PC-3 (cell line): Measurements from ENCODE around the gene CACNA1D. TPM values are rescaled to one million over a fixed set of nuclear protein-coding genes. Genes with fewer than 3 reads are reported as not detected.
A peak's percentile ranks its signal among the peaks of the same experiment; 100 is the strongest.

Experiments
- ATAC-seq: fragments of 200-7000 bp; cut with Tn5 transposase; 2 replicates; pipeline ENCODE4 v1.9.1; 2020; ENCODE audit warnings: mild to moderate bottlenecking, moderate library complexity
- BruUV-seq: library from RNA; stranded (reverse); fragments of 400-500 nt; replicated peaks from 2 replicates; lab custom pipeline; 2021; lab: Mats Ljungman, UMichigan
- CTCF ChIA-PET: fragments of 300-600 bp; sonication (Branson Sonifier 250); formaldehyde crosslinking; loops from one replicate; lab custom pipeline; 2022; ENCODE audit warnings: antibody characterized with exemption; lab: Charles Lee
- POLR2A ChIA-PET: fragments of 300-600 bp; sonication (Branson Sonifier 250); formaldehyde crosslinking; loops from one replicate; lab custom pipeline; 2022; ENCODE audit warnings: antibody characterized with exemption; ENCODE audit not compliant: unreplicated experiment; lab: Charles Lee
- DNase-seq: peaks from one replicate; pipeline ENCODE4 v3.0.0-alpha.2; 2015
- H2AFZ ChIP-seq: fragments of 300-600 bp; sonication (generic); 2 replicates; pipeline ENCODE4 v1.6.0; 2016; ENCODE audit warnings: antibody characterized with exemption, low read length
- H3F3A ChIP-seq: fragments of 300-600 bp; sonication (generic); one replicate; pipeline ENCODE4 v1.6.0; 2017; ENCODE audit warnings: antibody characterized with exemption, low read length, control low read depth, mild to moderate bottlenecking; ENCODE audit not compliant: unreplicated experiment
- H3K27ac ChIP-seq: fragments of 300-600 bp; sonication (generic); 2 replicates; pipeline ENCODE4 v1.5.1; 2016; ENCODE audit warnings: mild to moderate bottlenecking, low read length
- H3K27me3 ChIP-seq: fragments of 300-600 bp; sonication (generic); 2 replicates; pipeline ENCODE4 v1.6.1; 2016; ENCODE audit warnings: low read length, mixed read lengths
- H3K36me3 ChIP-seq: fragments of 300-600 bp; sonication (generic); 2 replicates; pipeline ENCODE4 v1.6.1; 2016; ENCODE audit warnings: low read depth, mixed run types, low read length, mixed read lengths
- H3K4me1 ChIP-seq: fragments of 300-600 bp; sonication (generic); 2 replicates; pipeline ENCODE4 v1.5.1; 2016; ENCODE audit warnings: low read length; ENCODE audit not compliant: insufficient read depth
- H3K4me2 ChIP-seq: fragments of 300-600 bp; sonication (generic); 2 replicates; pipeline ENCODE4 v1.6.0; 2016; ENCODE audit warnings: low read length
- H3K4me3 ChIP-seq: fragments of 300-600 bp; sonication (generic); 2 replicates; pipeline ENCODE4 v1.5.1; 2016; ENCODE audit warnings: mild to moderate bottlenecking, low read length, mixed read lengths
- H3K79me2 ChIP-seq: fragments of 300-600 bp; sonication (generic); 2 replicates; pipeline ENCODE4 v1.6.1; 2017; ENCODE audit warnings: low read length, mixed read lengths
- H3K9ac ChIP-seq: fragments of 300-600 bp; sonication (generic); 2 replicates; pipeline ENCODE4 v1.6.0; 2016; ENCODE audit warnings: mild to moderate bottlenecking, low read length
- H3K9me2 ChIP-seq: fragments of 300-600 bp; sonication (generic); replicated peaks from 2 replicates; pipeline ENCODE4 v1.6.1; 2016; ENCODE audit warnings: mixed run types, low read length, mixed read lengths
- H3K9me3 ChIP-seq: fragments of 300-600 bp; sonication (generic); 2 replicates; pipeline ENCODE4 v1.6.1; 2016; ENCODE audit warnings: low read length, mixed read lengths
- H4K20me1 ChIP-seq: fragments of 300-600 bp; sonication (generic); 2 replicates; pipeline ENCODE4 v1.6.1; 2016; ENCODE audit warnings: low read length, mixed read lengths
- CTCF ChIP-seq: fragments of 300-600 bp; sonication (generic); conservative IDR thresholded peaks from 2 replicates; pipeline ENCODE4 v1.5.1; 2017; ENCODE audit warnings: antibody characterized with exemption, low read depth, mild to moderate bottlenecking, low read length
- EZH2 ChIP-seq: fragments of 300-600 bp; sonication (generic); IDR thresholded peaks from one replicate; pipeline ENCODE4 v1.6.1; 2017; ENCODE audit warnings: antibody characterized with exemption, mild to moderate bottlenecking, low read length; ENCODE audit not compliant: unreplicated experiment
- EZH2phosphoT487 ChIP-seq: fragments of 300-600 bp; sonication (generic); IDR thresholded peaks from 2 replicates; pipeline ENCODE4 v1.6.1; 2018; ENCODE audit warnings: mild to moderate bottlenecking, antibody characterized with exemption, low read length, borderline replicate concordance
- intact Hi-C: fragments of 100-400 bp; cut with micrococcal nuclease; formaldehyde crosslinking; loops from 2 replicates; pipeline ENCODE4 v1.9.0; 2023
- total RNA-seq: library from RNA; depleted of rRNA; stranded (reverse); fragments of >200 nt; gene quantifications from 2 replicates; pipeline ENCODE4 v1.2.3, GENCODE V29; 2014

The CACNA1D gene
- total RNA-seq, 1 experiment from 2014 or later: not detected

DNA sequence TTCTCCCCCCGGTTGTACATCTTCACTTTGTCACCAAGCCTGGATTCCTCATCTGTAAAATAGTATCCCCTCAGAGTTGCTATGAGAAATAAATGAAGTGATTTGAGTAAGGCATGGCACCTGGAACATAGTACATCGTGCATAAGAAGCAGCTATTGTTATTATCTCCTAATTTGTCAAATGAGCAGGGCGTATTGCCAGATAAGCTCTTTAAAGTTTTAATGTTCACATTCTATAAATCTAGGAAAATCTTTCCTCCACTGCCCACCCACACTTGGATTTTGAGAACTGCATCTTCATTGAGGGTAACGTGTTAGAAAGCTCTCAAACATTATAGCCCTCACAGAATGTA lies 32.3 kb downstream of the CACNA1D start:
- no peaks in the 10 kb centered on the region for H3K9me3 ChIP-seq
- no peak for TF ChIP-seq CTCF
- TF ChIP-seq EZH2phosphoT487: no peak
- TF ChIP-seq EZH2: no peak
- no peaks in the 10 kb centered on the region for H3K9me2 ChIP-seq
- DNase-seq (no peak), ATAC-seq (no peak)
- no TSS peak for BruUV-seq
- ChIA-PET POLR2A (no interaction called here), CTCF (no interaction called here)
- H3K79me2 ChIP-seq: no peaks in the 10 kb centered on the region
- no peak overlapping the region for H3K9ac ChIP-seq
- H3K4me2 ChIP-seq: no peak overlapping the region
- intact Hi-C loops: no loop called here
- H3K27ac ChIP-seq: no peak overlapping the region
- H3F3A ChIP-seq: no peaks in the 10 kb centered on the region
- H3K27me3 ChIP-seq: peaks cover 62% of the 10 kb centered on the region
- H3K4me1 ChIP-seq: no peaks in the 10 kb centered on the region
- no peak overlapping the region for H2AFZ ChIP-seq
- no peak overlapping the region for H3K4me3 ChIP-seq
- no peaks in the 10 kb centered on the region for H3K36me3 ChIP-seq
- no peaks in the 10 kb centered on the region for H4K20me1 ChIP-seq

DNA sequence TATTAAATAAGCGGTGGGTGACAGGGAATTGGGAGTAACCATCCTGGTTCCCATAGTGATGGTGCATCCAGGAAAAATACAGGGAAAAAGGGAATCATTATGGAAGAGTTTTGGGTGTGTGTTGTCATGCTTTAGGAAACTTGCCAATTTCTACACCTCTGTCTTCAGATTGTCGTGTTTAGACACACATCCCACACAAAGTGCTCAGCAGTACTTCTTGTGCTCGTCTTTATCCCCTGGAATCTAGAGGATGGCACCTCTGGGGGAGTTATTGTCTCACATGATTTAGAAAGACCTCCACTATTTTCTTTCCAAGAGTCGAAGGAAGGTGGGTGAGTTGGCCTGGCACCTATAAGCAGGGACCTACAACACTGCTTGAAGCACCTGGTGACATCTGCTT lies 35.8 kb downstream of the CACNA1D start:
- Histone ChIP-seq H3K27ac (no peak overlapping the region), H3K27me3 (peaks cover 72% of the 10 kb centered on the region), H3K9me3 (no peaks in the 10 kb centered on the region), H3K36me3 (no peaks in the 10 kb centered on the region), H2AFZ (no peak overlapping the region), H3K79me2 (no peaks in the 10 kb centered on the region), H3K4me3 (no peak overlapping the region), H3K9ac (no peak overlapping the region), H3K9me2 (no peaks in the 10 kb centered on the region), H3K4me1 (no peaks in the 10 kb centered on the region), H4K20me1 (no peaks in the 10 kb centered on the region), H3F3A (no peaks in the 10 kb centered on the region), H3K4me2 (no peak overlapping the region)
- DNase-seq: no peak
- ATAC-seq: no peak
- BruUV-seq: no TSS peak
- intact Hi-C loops: no loop called here
- ChIA-PET POLR2A (no interaction called here), CTCF (no interaction called here)
- no peak for TF ChIP-seq EZH2
- no peak for TF ChIP-seq EZH2phosphoT487
- TF ChIP-seq CTCF: no peak

DNA sequence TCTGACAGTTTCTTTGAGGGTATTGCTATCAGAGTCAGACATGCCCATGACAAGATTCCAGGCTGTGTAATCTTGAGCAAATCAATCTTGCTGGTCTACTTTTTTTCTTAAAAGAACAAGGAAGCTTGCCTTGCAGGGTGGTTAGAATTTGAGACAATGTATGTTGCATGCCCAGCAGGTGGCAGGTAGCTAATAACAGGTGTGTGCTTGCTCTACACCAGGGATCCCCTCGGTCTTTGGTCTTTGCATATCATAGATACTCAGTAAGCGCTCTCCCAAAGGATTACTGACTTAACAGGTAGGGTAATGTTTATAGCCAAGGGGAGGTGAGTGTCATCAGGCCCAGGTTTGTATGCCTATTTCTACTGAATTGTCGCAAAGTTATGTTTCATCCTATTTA lies 37.3 kb downstream of the CACNA1D start:
- no TSS peak for BruUV-seq
- CTCF ChIA-PET: interaction anchor here (0.7 kb wide), 1 partner anchor 17 kb away, joined by 3 read pairs; no protein-coding TSS in a partner anchor

More for the DNA sequence above, 37.3 kb downstream of the CACNA1D start:
- H3K79me2 ChIP-seq: no peaks in the 10 kb centered on the region
- ATAC-seq: no peak
- H3K36me3 ChIP-seq: no peaks in the 10 kb centered on the region
- H3F3A ChIP-seq: no peaks in the 10 kb centered on the region
- H2AFZ ChIP-seq: no peak overlapping the region
- H3K4me2 ChIP-seq: no peak overlapping the region
- H3K4me1 ChIP-seq: no peaks in the 10 kb centered on the region
- H3K27ac ChIP-seq: no peak overlapping the region
- no peak overlapping the region for H3K4me3 ChIP-seq
- POLR2A ChIA-PET: no interaction called here
- no peaks in the 10 kb centered on the region for H4K20me1 ChIP-seq
- TF ChIP-seq EZH2phosphoT487 (no peak), EZH2 (no peak), CTCF (peak; percentile 42)
- peaks cover 73% of the 10 kb centered on the region for H3K27me3 ChIP-seq
- H3K9ac ChIP-seq: no peak overlapping the region
- H3K9me2 ChIP-seq: no peaks in the 10 kb centered on the region
- DNase-seq: peak; percentile 38
- H3K9me3 ChIP-seq: no peaks in the 10 kb centered on the region
- intact Hi-C loops: no loop called here
